Measurements from ENCODE around the gene ADIG. TPM values are rescaled to one million over a fixed set of nuclear protein-coding genes. Genes with fewer than 3 reads are reported as not detected.

ADIG gene
- total RNA-seq, 2 donors from 2014 or later: not detected

GRCh38 chr20:38600057-38600456, 19.1 kb downstream of the ADIG start:
- no peaks in the 10 kb centered on the region for H3K9me3 ChIP-seq (ENCODE audit: control insufficient read depth, low read length, poor library complexity, severe bottlenecking)
- peaks cover 10% of the 10 kb centered on the region for H3K36me3 Mint-ChIP-seq (ENCODE audit: low read depth)
- H3K27ac Mint-ChIP-seq: no peak overlapping the region
- DNase-seq (no peak), ATAC-seq (no peak)
- H3K27me3 Mint-ChIP-seq: peaks cover 38% of the 10 kb centered on the region
- H3K4me3 Mint-ChIP-seq: no peak overlapping the region
- peaks cover 8% of the 10 kb centered on the region for H3K4me1 Mint-ChIP-seq

- Mint-ChIP-seq H3K27ac (peak within 1 kb of the TSS; percentile 14), H3K36me3 (ENCODE audit: low read depth) (peaks cover 10% of the 10 kb centered on the region), H3K27me3 (peaks cover 50% of the 10 kb centered on the region), H3K4me1 (peaks cover 8% of the 10 kb centered on the region), H3K4me3 (no peak within 1 kb of the TSS)
- H3K9me3 ChIP-seq (ENCODE audit: control insufficient read depth, low read length, poor library complexity, severe bottlenecking): no peaks in the 10 kb centered on the region
- ATAC-seq (peak; percentile 64), DNase-seq (no peak)
Observed at GRCh38 chr20:38601216-38602184, 20.5 kb downstream of the ADIG start, which contains the start of gene ARHGAP40. TSS of gene ARHGAP40 (plus strand) at chr20:38601809.

GRCh38 chr20:38602185-38602581, 21.2 kb downstream of the ADIG start:
- H3K27me3 Mint-ChIP-seq: peaks cover 57% of the 10 kb centered on the region
- ATAC-seq (no peak), DNase-seq (no peak)
- H3K4me3 Mint-ChIP-seq: no peak overlapping the region
- H3K9me3 ChIP-seq (ENCODE audit: control insufficient read depth, low read length, poor library complexity, severe bottlenecking): no peaks in the 10 kb centered on the region
- peaks cover 8% of the 10 kb centered on the region for H3K4me1 Mint-ChIP-seq
- H3K36me3 Mint-ChIP-seq (ENCODE audit: low read depth): peaks cover 7% of the 10 kb centered on the region
- no peak overlapping the region for H3K27ac Mint-ChIP-seq

GRCh38 chr20:38603286-38603685, 22.3 kb downstream of the ADIG start:
- Mint-ChIP-seq H3K4me3 (no peak overlapping the region), H3K27ac (no peak overlapping the region), H3K27me3 (peaks cover 68% of the 10 kb centered on the region), H3K4me1 (peaks cover 6% of the 10 kb centered on the region), H3K36me3 (ENCODE audit: low read depth) (peaks cover 8% of the 10 kb centered on the region)
- H3K9me3 ChIP-seq (ENCODE audit: control insufficient read depth, low read length, poor library complexity, severe bottlenecking): no peaks in the 10 kb centered on the region
- no peak for DNase-seq
- no peak for ATAC-seq

GRCh38 chr20:38604873-38605303, 23.9 kb downstream of the ADIG start:
- H3K4me3 Mint-ChIP-seq: no peak overlapping the region
- ATAC-seq (no peak), DNase-seq (no peak)
- H3K4me1 Mint-ChIP-seq: peaks cover 6% of the 10 kb centered on the region
- no peak overlapping the region for H3K27ac Mint-ChIP-seq
- peaks cover 71% of the 10 kb centered on the region for H3K27me3 Mint-ChIP-seq
- H3K9me3 ChIP-seq (ENCODE audit: control insufficient read depth, low read length, poor library complexity, severe bottlenecking): no peaks in the 10 kb centered on the region
- peaks cover 8% of the 10 kb centered on the region for H3K36me3 Mint-ChIP-seq (ENCODE audit: low read depth)

GRCh38 chr20:38607351-38607750, 26.4 kb downstream of the ADIG start:
- ATAC-seq: no peak
- H3K4me1 Mint-ChIP-seq: no peaks in the 10 kb centered on the region
- DNase-seq: no peak
- peaks cover 56% of the 10 kb centered on the region for H3K27me3 Mint-ChIP-seq
- H3K4me3 Mint-ChIP-seq: no peak overlapping the region
- peaks cover 3% of the 10 kb centered on the region for H3K36me3 Mint-ChIP-seq (ENCODE audit: low read depth)
- H3K9me3 ChIP-seq (ENCODE audit: control insufficient read depth, low read length, poor library complexity, severe bottlenecking): no peaks in the 10 kb centered on the region
- no peak overlapping the region for H3K27ac Mint-ChIP-seq

- no peak for ATAC-seq
- peaks cover 3% of the 10 kb centered on the region for H3K36me3 Mint-ChIP-seq (ENCODE audit: low read depth)
- no peak for DNase-seq
- no peaks in the 10 kb centered on the region for H3K4me1 Mint-ChIP-seq
- no peak overlapping the region for H3K4me3 Mint-ChIP-seq
- no peak overlapping the region for H3K27ac Mint-ChIP-seq
- H3K27me3 Mint-ChIP-seq: peaks cover 55% of the 10 kb centered on the region
- no peaks in the 10 kb centered on the region for H3K9me3 ChIP-seq (ENCODE audit: control insufficient read depth, low read length, poor library complexity, severe bottlenecking)
Observed at GRCh38 chr20:38608188-38608587, 27.2 kb downstream of the ADIG start.

GRCh38 chr20:38609815-38610214, 28.8 kb downstream of the ADIG start:
- no peaks in the 10 kb centered on the region for H3K4me1 Mint-ChIP-seq
- no peak overlapping the region for H3K27ac Mint-ChIP-seq
- no peak for DNase-seq
- ATAC-seq: no peak
- H3K27me3 Mint-ChIP-seq: peaks cover 54% of the 10 kb centered on the region
- peaks cover 3% of the 10 kb centered on the region for H3K36me3 Mint-ChIP-seq (ENCODE audit: low read depth)
- no peak overlapping the region for H3K4me3 Mint-ChIP-seq
- no peaks in the 10 kb centered on the region for H3K9me3 ChIP-seq (ENCODE audit: control insufficient read depth, low read length, poor library complexity, severe bottlenecking)

GRCh38 chr20:38610521-38610920, 29.5 kb downstream of the ADIG start:
- ATAC-seq (no peak), DNase-seq (no peak)
- no peaks in the 10 kb centered on the region for H3K9me3 ChIP-seq (ENCODE audit: control insufficient read depth, low read length, poor library complexity, severe bottlenecking)
- peaks cover 3% of the 10 kb centered on the region for H3K36me3 Mint-ChIP-seq (ENCODE audit: low read depth)
- H3K27ac Mint-ChIP-seq: no peak overlapping the region
- H3K27me3 Mint-ChIP-seq: peaks cover 55% of the 10 kb centered on the region
- H3K4me3 Mint-ChIP-seq: no peak overlapping the region
- H3K4me1 Mint-ChIP-seq: no peaks in the 10 kb centered on the region

GRCh38 chr20:38612751-38613515, 31.9 kb downstream of the ADIG start:
- no peak overlapping the region for H3K27ac Mint-ChIP-seq
- H3K36me3 Mint-ChIP-seq (ENCODE audit: low read depth): peaks cover 3% of the 10 kb centered on the region
- H3K4me3 Mint-ChIP-seq: no peak overlapping the region
- no peaks in the 10 kb centered on the region for H3K9me3 ChIP-seq (ENCODE audit: control insufficient read depth, low read length, poor library complexity, severe bottlenecking)
- peaks cover 2% of the 10 kb centered on the region for H3K4me1 Mint-ChIP-seq
- H3K27me3 Mint-ChIP-seq: peaks cover 52% of the 10 kb centered on the region
- ATAC-seq (no peak), DNase-seq (no peak)

- peaks cover 3% of the 10 kb centered on the region for H3K36me3 Mint-ChIP-seq (ENCODE audit: low read depth)
- ATAC-seq (no peak), DNase-seq (no peak)
- peaks cover 67% of the 10 kb centered on the region for H3K27me3 Mint-ChIP-seq
- peaks cover 2% of the 10 kb centered on the region for H3K4me1 Mint-ChIP-seq
- H3K9me3 ChIP-seq (ENCODE audit: control insufficient read depth, low read length, poor library complexity, severe bottlenecking): no peaks in the 10 kb centered on the region
- no peak overlapping the region for H3K27ac Mint-ChIP-seq
- H3K4me3 Mint-ChIP-seq: no peak overlapping the region
Observed at GRCh38 chr20:38615283-38615682, 34.3 kb downstream of the ADIG start.

GRCh38 chr20:38616457-38616856, 35.5 kb downstream of the ADIG start:
- no peak overlapping the region for H3K27ac Mint-ChIP-seq

More at GRCh38 chr20:38616457-38616856, 35.5 kb downstream of the ADIG start:
- Mint-ChIP-seq H3K4me1 (peaks cover 2% of the 10 kb centered on the region), H3K4me3 (no peak overlapping the region), H3K36me3 (ENCODE audit: low read depth) (peaks cover 3% of the 10 kb centered on the region), H3K27me3 (peaks cover 79% of the 10 kb centered on the region)
- DNase-seq: no peak
- H3K9me3 ChIP-seq (ENCODE audit: control insufficient read depth, low read length, poor library complexity, severe bottlenecking): no peaks in the 10 kb centered on the region
- ATAC-seq: no peak

Data from T-helper 17 cell (primary cell).